H1 (cell line): ENCODE results near the gene ABTB1. TPM values are rescaled to one million over a fixed set of nuclear protein-coding genes. Genes with fewer than 3 reads are reported as not detected.

ENCODE experiments used
- CTCF ChIA-PET: fragments of 300-600 bp; sonication (Branson Sonifier 250); formaldehyde crosslinking; loops from one replicate; lab custom pipeline; 2021; ENCODE audit not compliant: partially characterized antibody; lab: Charles Lee
- POLR2A ChIA-PET: fragments of 300-600 bp; sonication (Branson Sonifier 250); formaldehyde crosslinking; loops from one replicate; lab custom pipeline; 2021; ENCODE audit warnings: inconsistent platforms; ENCODE audit not compliant: partially characterized antibody; lab: Charles Lee
- DNase-seq, 2 experiments: peaks; one replicate each; pipeline versions ENCODE4 v3.0.0 to v3.0.0-alpha.2; 2010 to 2022; ENCODE audit warnings: low spot score in 2 of 2, low read depth in 1 of 2, mixed read lengths in 1 of 2
- FAIRE-seq: peaks from 2 replicates; lab custom pipeline; 2011; peaks lifted over from hg19 to GRCh38; lab: Jason Lieb, UNC
- H2AFZ ChIP-seq: 2 replicates; pipeline ENCODE4 v1.8.1; 2012; ENCODE audit warnings: low read length, inconsistent platforms
- H2AK5ac ChIP-seq: 2 replicates; pipeline ENCODE4 v1.6.1; 2013; ENCODE audit warnings: low read depth, low read length
- H2BK120ac ChIP-seq: replicated peaks from 2 replicates; pipeline ENCODE3; 2013; ENCODE audit warnings: low read depth, low read length, inconsistent platforms
- H2BK12ac ChIP-seq: 2 replicates; pipeline ENCODE4 v1.6.1; 2013; ENCODE audit warnings: low read depth, low read length
- H2BK15ac ChIP-seq: 2 replicates; pipeline ENCODE4 v1.6.1; 2013; ENCODE audit warnings: low read length
- H2BK20ac ChIP-seq: 2 replicates; pipeline ENCODE4 v1.6.1; 2013; ENCODE audit warnings: low read length
- H2BK5ac ChIP-seq: 2 replicates; pipeline ENCODE4 v1.6.1; 2013; ENCODE audit warnings: low read depth, low read length
- H3K14ac ChIP-seq: 2 replicates; pipeline ENCODE4 v1.6.1; 2013; ENCODE audit warnings: inconsistent platforms; ENCODE audit not compliant: insufficient read length
- H3K18ac ChIP-seq: 2 replicates; pipeline ENCODE4 v1.6.1; 2013; ENCODE audit warnings: low read length; ENCODE audit errors: extremely low read depth
- H3K23ac ChIP-seq: 2 replicates; pipeline ENCODE4 v1.6.1; 2013; ENCODE audit warnings: inconsistent platforms; ENCODE audit not compliant: insufficient read length
- H3K23me2 ChIP-seq: 2 replicates; pipeline ENCODE4 v1.6.1; 2013; ENCODE audit warnings: low read depth, low read length
- H3K27ac ChIP-seq: 2 replicates; pipeline ENCODE4 v1.6.1; 2011; ENCODE audit warnings: low read depth, low read length, inconsistent platforms
- H3K27me3 ChIP-seq, 4 experiments: replicated peaks in 1 of 4; 1 replicate in 1 of 4; 2 replicates in 3 of 4; pipeline versions ENCODE4 v1.6.1 to v1.8.1; 2011 to 2013; ENCODE audit warnings: low read length in 3 of 4, mild to moderate bottlenecking in 3 of 4, inconsistent platforms in 2 of 4, mixed read lengths in 2 of 4, moderate library complexity in 1 of 4; ENCODE audit not compliant: control insufficient read depth in 3 of 4, insufficient read depth in 3 of 4; ENCODE audit errors: extremely low read depth in 1 of 4
- H3K36me3 ChIP-seq, 4 experiments: 2 replicates each; pipeline versions ENCODE4 v1.6.1 to v1.8.1; 2011 to 2013; ENCODE audit warnings: mild to moderate bottlenecking in 4 of 4, low read length in 3 of 4, moderate library complexity in 2 of 4, control low read depth in 1 of 4, inconsistent platforms in 1 of 4; ENCODE audit not compliant: insufficient read depth in 4 of 4, control insufficient read depth in 2 of 4
- H3K4ac ChIP-seq: replicated peaks from 2 replicates; pipeline ENCODE3; 2013; ENCODE audit warnings: low read length, low read depth, mixed read lengths, inconsistent platforms; ENCODE audit not compliant: insufficient read length
- H3K4me1 ChIP-seq, 4 experiments: replicated peaks in 1 of 4; 1 replicate in 1 of 4; 2 replicates in 3 of 4; pipeline versions ENCODE4 v1.6.1 to v1.8.1; 2011 to 2013; ENCODE audit warnings: low read length in 3 of 4, inconsistent platforms in 2 of 4, mixed read lengths in 1 of 4; ENCODE audit not compliant: insufficient read depth in 4 of 4, control insufficient read depth in 3 of 4
- H3K4me2 ChIP-seq, 2 experiments: 2 replicates each; pipeline versions ENCODE4 v1.6.1 to v1.8.1; 2011 to 2013; ENCODE audit warnings: low read depth in 2 of 2, low read length in 2 of 2, control low read depth in 1 of 2, inconsistent platforms in 1 of 2, mild to moderate bottlenecking in 1 of 2; ENCODE audit not compliant: insufficient read depth in 1 of 2
- H3K4me3 ChIP-seq, 4 experiments: fragments of 200-600, 300-600 bp in 1 of 4; sonication (generic), shearing (Covaris generic), sonication (Bioruptor Twin) in 1 of 4; 2 replicates each; pipeline versions ENCODE4 v1.5.1 to v1.8.1; 2011 to 2016; ENCODE audit warnings: low read length in 4 of 4, low read depth in 3 of 4, control low read depth in 2 of 4, inconsistent platforms in 2 of 4, mild to moderate bottlenecking in 2 of 4, mixed read lengths in 1 of 4, moderate library complexity in 1 of 4; ENCODE audit not compliant: insufficient read depth in 2 of 4; ENCODE audit errors: extremely low read depth in 1 of 4
- H3K56ac ChIP-seq: replicated peaks from 2 replicates; pipeline ENCODE3; 2013; ENCODE audit warnings: low read depth, mild to moderate bottlenecking, mixed read lengths, low read length, inconsistent platforms; ENCODE audit not compliant: insufficient read length
- H3K79me1 ChIP-seq: 2 replicates; pipeline ENCODE4 v1.6.1; 2013; ENCODE audit warnings: low read depth, low read length, control low read depth
- H3K79me2 ChIP-seq, 2 experiments: 2 replicates each; pipeline versions ENCODE4 v1.6.1 to v1.8.1; 2012 to 2013; ENCODE audit warnings: low read length in 2 of 2, mild to moderate bottlenecking in 2 of 2, inconsistent platforms in 1 of 2; ENCODE audit not compliant: insufficient read depth in 2 of 2, control insufficient read depth in 1 of 2
- H3K9ac ChIP-seq, 4 experiments: replicated peaks in 1 of 4; 1 replicate in 1 of 4; 2 replicates in 3 of 4; pipeline versions ENCODE4 v1.6.1 to v1.8.1; 2011 to 2013; ENCODE audit warnings: low read depth in 3 of 4, low read length in 3 of 4, control low read depth in 2 of 4, mild to moderate bottlenecking in 2 of 4, moderate library complexity in 2 of 4, inconsistent platforms in 1 of 4; ENCODE audit errors: extremely low read depth in 1 of 4
- H3K9me3 ChIP-seq, 2 experiments: 2 replicates each; pipeline versions ENCODE4 v1.6.1 to v1.8.1; 2012 to 2013; ENCODE audit warnings: mild to moderate bottlenecking in 2 of 2, moderate library complexity in 2 of 2, control low read depth in 1 of 2, inconsistent platforms in 1 of 2, low read depth in 1 of 2, low read length in 1 of 2, mixed read lengths in 1 of 2; ENCODE audit not compliant: insufficient read depth in 2 of 2
- H4K20me1 ChIP-seq, 2 experiments: replicated peaks in 1 of 2; 2 replicates each; pipeline versions ENCODE3 to v1.8.1; 2011 to 2013; ENCODE audit warnings: inconsistent platforms in 2 of 2, low read length in 2 of 2, mild to moderate bottlenecking in 1 of 2; ENCODE audit not compliant: insufficient read depth in 2 of 2, control insufficient read depth in 1 of 2
- H4K5ac ChIP-seq: 2 replicates; pipeline ENCODE4 v1.6.1; 2013; ENCODE audit warnings: low read length, low read depth, mixed read lengths, inconsistent platforms; ENCODE audit not compliant: insufficient read length
- H4K8ac ChIP-seq: 2 replicates; pipeline ENCODE4 v1.8.0; 2013; ENCODE audit warnings: mild to moderate bottlenecking, moderate library complexity, low read length, inconsistent platforms; ENCODE audit not compliant: insufficient read depth; ENCODE audit errors: extremely low read depth
- H4K91ac ChIP-seq: replicated peaks from 2 replicates; pipeline ENCODE3; 2013; ENCODE audit warnings: low read length, mixed read lengths, inconsistent platforms; ENCODE audit not compliant: insufficient read length
- ASH2L ChIP-seq: fragments of 200-600, 300-600 bp; sonication (generic); IDR thresholded peaks from one replicate; pipeline ENCODE4 v1.7.1; 2017; ENCODE audit warnings: low read length
- BRCA1 ChIP-seq: IDR thresholded peaks from 2 replicates; pipeline ENCODE4 v1.6.1; 2012; ENCODE audit warnings: low read depth, low read length, improper control_type of control experiment
- E2F6 ChIP-seq: IDR thresholded peaks from 2 replicates; pipeline ENCODE4 v1.6.1; 2012; ENCODE audit warnings: inconsistent platforms
- EP300 ChIP-seq, 2 experiments: IDR thresholded peaks; 1 replicate in 1 of 2; 2 replicates in 1 of 2; pipeline ENCODE4 v1.6.1; 2011 to 2012; ENCODE audit warnings: low read depth in 2 of 2, low read length in 2 of 2, mild to moderate bottlenecking in 2 of 2, borderline replicate concordance in 1 of 2, inconsistent platforms in 1 of 2, moderate library complexity in 1 of 2
- GTF2F1 ChIP-seq: IDR thresholded peaks from 2 replicates; pipeline ENCODE4 v1.6.1; 2012; ENCODE audit warnings: low read depth, low read length, improper control_type of control experiment, borderline replicate concordance
- WGBS, 2 experiments: shearing (Covaris generic) in 1 of 2; methylation state at CpG; one replicate each; pipeline versions ENCODE4 v1.1.6 to v1.1.7; 2013 to 2015; ENCODE audit warnings: low lambda C conversion rate in 2 of 2, mixed read lengths in 2 of 2, inconsistent platforms in 1 of 2, low coverage in 1 of 2, missing lambda C conversion rate in 1 of 2; ENCODE audit not compliant: insufficient replicate concordance in 2 of 2, insufficient coverage in 1 of 2, insufficient read length in 1 of 2; ENCODE audit errors: extremely low coverage in 1 of 2, missing lambda C conversion rate in 1 of 2; 5-methylcytosine and 5-hydroxymethylcytosine counted together
- polyA plus RNA-seq, 7 experiments: library from polyadenylated mRNA; depleted of rRNA in 3 of 7; stranded (reverse) in 5 of 7; unstranded in 2 of 7; fragments of >200 nt in 5 of 7; fragments of 200-250 nt in 2 of 7; gene quantifications; 1 replicate in 5 of 7; 2 replicates in 1 of 7; 4 replicates in 1 of 7; pipeline versions ENCODE4 v1.2.1 to v1.2.3, GENCODE V29; 2011 to 2013; ENCODE audit warnings: missing spikeins in 2 of 7, mixed read lengths in 2 of 7
- total RNA-seq: library from RNA; stranded (reverse); fragmentation: NEBNext Ultra II Directional; extraction: Animal tissue kit (Norgen Biotek cat#: 25700); gene quantifications from 2 replicates; pipeline ENCODE4 v1.2.1, GENCODE V29; 2021

ABTB1 gene
- total and polyA plus RNA-seq, 2 of the 8 experiments (the other 6 are each of a cell fraction or from before 2014, with no cell fraction given), result 7.1 to 9.4 TPM

DNA sequence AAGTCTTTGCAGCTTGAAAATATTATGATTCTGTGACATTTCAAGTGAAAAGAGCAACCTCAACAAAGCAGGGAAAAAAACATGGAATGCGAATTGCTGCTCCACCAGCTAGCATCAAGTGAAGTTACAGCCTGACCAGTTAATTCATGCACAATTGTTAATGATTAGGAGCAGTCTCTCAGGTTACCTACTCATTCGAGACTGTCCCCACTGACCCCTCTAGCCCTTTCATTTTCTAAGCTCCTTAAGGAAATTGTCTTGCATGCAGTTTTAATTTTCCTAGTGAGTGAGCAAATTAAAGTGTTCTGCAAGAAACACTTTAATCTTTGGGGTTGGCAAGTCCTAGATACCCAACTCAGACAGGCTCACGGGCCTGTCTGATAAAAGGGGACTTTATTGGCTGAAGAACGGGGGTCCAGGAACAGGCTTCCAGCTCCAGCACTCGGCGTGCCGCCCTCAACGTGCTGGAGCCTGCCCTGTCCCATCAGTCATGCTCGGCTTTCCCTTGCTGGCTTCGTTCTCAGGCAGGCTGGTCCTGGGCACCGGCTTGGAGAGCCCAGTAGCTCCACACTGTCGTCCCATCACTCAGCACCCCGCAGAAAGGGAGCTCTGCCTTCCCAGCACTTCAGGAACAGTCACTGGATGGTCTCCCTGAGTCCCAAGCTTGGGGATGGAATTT is 25.4 kb upstream of the ABTB1 start:
- Histone ChIP-seq H3K18ac (no peak overlapping the region), H3K23me2 (no peaks in the 10 kb centered on the region), H3K79me2 (no peaks in the 10 kb centered on the region), H3K4me2 (no peak overlapping the region), H4K91ac (no peak overlapping the region), H2AFZ (no peak overlapping the region), H4K5ac (no peak overlapping the region), H3K9ac (no peak overlapping the region), H3K56ac (no peak overlapping the region), H3K9me3 (no peaks in the 10 kb centered on the region), H3K27me3 (no peaks in the 10 kb centered on the region), H4K8ac (no peak overlapping the region), H4K20me1 (peaks cover 0 to 4% of the 10 kb centered on the region in 2 experiments), H3K23ac (no peak overlapping the region), H2BK20ac (no peak overlapping the region), H3K27ac (no peak overlapping the region), H2BK5ac (no peak overlapping the region), H3K79me1 (no peaks in the 10 kb centered on the region; the same call in 1 of the 2 replicates), H3K14ac (no peak overlapping the region), H3K4ac (no peak overlapping the region), H3K4me3 (no peak overlapping the region), H3K4me1 (peaks cover 0 to 7% (median 2%) of the 10 kb centered on the region in 4 experiments; a peak in 3 of 7 replicates), H2AK5ac (no peak overlapping the region), H2BK120ac (no peak overlapping the region), H2BK15ac (no peak overlapping the region), H2BK12ac (no peak overlapping the region), H3K36me3 (no peaks in the 10 kb centered on the region)
- TF ChIP-seq E2F6 (no peak), EP300 (IDR thresholded peaks at IDR 0.05; ENCODE audit: borderline replicate concordance in 1 of 2, low read depth in 2 of 2, low read length in 2 of 2) (no peak), GTF2F1 (no peak), BRCA1 (no peak), ASH2L (no peak)
- ChIA-PET POLR2A (interaction anchor here (1.4 kb wide), 1 partner anchor 47 kb away, joined by 3 read pairs; no protein-coding TSS in a partner anchor), CTCF (interaction anchor here (0.6 to 10.2 kb wide), 12 partner anchors 12 to 641 kb away, joined by 3 to 104 read pairs (median 4); no protein-coding TSS in a partner anchor)
- no peak for FAIRE-seq
- DNase-seq, result no peak
- WGBS, 2 experiments, result 92% methylated on average over 13 of the region's 13 CpGs; no CpG with 5 or more reads in 1 of the 2 experiments
